Spinal cord (tissue), 10 donors: ENCODE results near the gene MYH9. TPM values are rescaled to one million over a fixed set of nuclear protein-coding genes. Genes with fewer than 3 reads are reported as not detected.
A peak's percentile ranks its signal among the peaks of the same experiment; 100 is the strongest.

Experiments
- DNase-seq, 6 donors: peaks; one replicate each; pipeline versions ENCODE4 v3.0.0 to v3.0.0-alpha.2; 2013 to 2015; ENCODE audit warnings: low spot score in 6 of 6, low read depth in 4 of 6
- H3K27ac ChIP-seq: one replicate; pipeline ENCODE4 v1.5.1; 2013; ENCODE audit warnings: low read depth, low read length, control low read depth
- H3K27me3 ChIP-seq: one replicate; pipeline ENCODE4 v1.6.1; 2013; ENCODE audit warnings: low read length; ENCODE audit not compliant: control insufficient read depth, insufficient read depth
- H3K36me3 ChIP-seq: one replicate; pipeline ENCODE4 v1.6.1; 2013; ENCODE audit warnings: low read length; ENCODE audit not compliant: control insufficient read depth, insufficient read depth
- H3K4me1 ChIP-seq: one replicate; pipeline ENCODE4 v1.6.1; 2013; ENCODE audit warnings: low read length; ENCODE audit not compliant: control insufficient read depth, insufficient read depth
- H3K4me3 ChIP-seq: one replicate; pipeline ENCODE4 v1.5.1; 2013; ENCODE audit warnings: low read depth, low read length, control low read depth
- H3K9me3 ChIP-seq: one replicate; pipeline ENCODE4 v1.6.1; 2013; ENCODE audit warnings: low read length; ENCODE audit not compliant: control insufficient read depth, insufficient read depth
- WGBS: methylation state at CpG from one replicate; pipeline ENCODE4 v1.1.5; 2013; ENCODE audit warnings: missing lambda C conversion rate; ENCODE audit not compliant: insufficient coverage; 5-methylcytosine and 5-hydroxymethylcytosine counted together
- polyA plus RNA-seq, 2 donors: library from polyadenylated mRNA; unstranded; fragments of 120-200 nt; gene quantifications; one replicate each; pipeline ENCODE4 v1.2.1, GENCODE V29; 2013; ENCODE audit not compliant: insufficient read length in 2 of 2
- total RNA-seq, 2 donors: library from RNA; depleted of rRNA in 1 of 2; stranded (reverse); fragments of 120-200 nt in 1 of 2; fragments of >200 nt in 1 of 2; gene quantifications; one replicate each; pipeline versions ENCODE4 v1.2.3 to v1.2.4, GENCODE V29; 2013 to 2014
- donor health status: healthy.

Gene MYH9
- total and polyA plus RNA-seq, 4 donors: 78.7 to 122 (median 88.2) TPM

DNA sequence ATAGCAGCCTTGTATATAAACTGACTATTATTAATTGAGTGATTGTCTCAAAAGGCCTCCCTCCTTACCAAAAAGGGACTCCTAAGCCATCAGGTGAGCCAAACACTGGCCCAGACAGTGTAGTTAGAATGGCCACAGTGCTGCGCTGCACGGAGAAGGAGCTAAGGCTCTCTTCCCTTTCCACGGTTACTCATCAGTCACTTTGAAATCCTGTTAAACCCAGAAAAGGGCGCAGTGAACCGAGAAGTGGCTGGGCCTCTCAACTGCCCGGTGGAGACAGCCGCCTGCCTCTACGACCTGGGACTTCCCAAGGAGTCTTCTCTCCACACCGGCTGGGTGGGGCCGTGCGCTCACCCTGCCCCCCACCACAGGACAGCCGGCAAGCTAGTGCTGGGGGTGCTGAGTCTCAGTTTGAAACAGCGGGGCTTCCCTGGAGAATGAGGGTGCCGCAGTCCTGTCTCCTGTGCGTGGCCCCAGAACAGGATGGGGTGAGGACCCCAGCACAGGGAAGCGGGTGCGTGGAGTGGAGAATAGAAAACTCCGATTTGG is 1.3 kb downstream of the MYH9 start:
- 7% methylated on average over 17 of the region's 18 CpGs for whole genome bisulfite sequencing
- Histone ChIP-seq H3K36me3 (no peaks in the 10 kb centered on the region), H3K9me3 (no peaks in the 10 kb centered on the region), H3K4me3 (peak overlapping the region; percentile 83), H3K27me3 (no peaks in the 10 kb centered on the region), H3K4me1 (peaks cover 20% of the 10 kb centered on the region), H3K27ac (peak overlapping the region; percentile 93)
- peak in 2 of 6 donors; percentile 43 to 57 for DNase-seq

DNA sequence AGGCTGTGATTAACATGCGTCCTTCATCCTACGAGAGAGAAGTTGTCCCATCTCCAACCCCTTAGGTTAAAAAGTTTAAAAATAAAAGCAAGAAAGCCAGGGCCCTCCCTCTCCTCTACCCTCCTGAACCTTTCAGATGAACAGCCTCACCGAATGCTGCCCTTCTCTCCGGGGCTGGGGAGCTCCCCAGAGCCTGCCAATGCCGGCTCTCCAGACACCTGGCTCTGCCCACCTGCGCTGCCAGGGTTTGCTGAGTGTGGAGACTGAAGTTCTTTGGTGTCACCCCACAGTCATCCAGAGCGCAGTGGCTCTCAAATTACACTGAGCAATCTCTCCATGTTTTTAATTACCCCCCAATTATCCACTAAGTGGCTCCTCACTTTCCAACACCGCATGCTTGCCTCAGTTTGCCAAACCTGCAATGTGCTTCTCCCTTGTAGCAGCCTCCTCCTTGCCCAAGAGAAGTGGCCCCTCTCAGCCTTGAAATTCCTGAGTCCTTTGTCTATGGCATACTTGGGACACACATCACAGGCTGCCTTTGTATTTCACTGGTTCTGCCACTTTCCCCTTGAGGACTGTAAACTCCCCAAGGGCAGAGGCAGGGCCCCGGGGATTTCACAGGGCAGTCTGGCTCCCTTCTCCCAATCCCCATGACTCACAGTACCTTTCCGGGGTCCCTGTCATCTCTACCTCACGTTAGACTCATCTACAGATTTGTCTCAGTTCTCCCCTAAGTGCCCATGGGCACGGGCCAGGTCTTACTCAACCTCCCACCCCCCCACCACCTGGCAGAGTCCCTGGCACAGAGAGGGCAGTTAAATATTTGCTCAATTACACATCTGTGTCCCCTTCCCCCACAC is 2.0 kb downstream of the MYH9 start:
- DNase-seq: no peak
- H3K4me1 ChIP-seq: peaks cover 20% of the 10 kb centered on the region

DNA sequence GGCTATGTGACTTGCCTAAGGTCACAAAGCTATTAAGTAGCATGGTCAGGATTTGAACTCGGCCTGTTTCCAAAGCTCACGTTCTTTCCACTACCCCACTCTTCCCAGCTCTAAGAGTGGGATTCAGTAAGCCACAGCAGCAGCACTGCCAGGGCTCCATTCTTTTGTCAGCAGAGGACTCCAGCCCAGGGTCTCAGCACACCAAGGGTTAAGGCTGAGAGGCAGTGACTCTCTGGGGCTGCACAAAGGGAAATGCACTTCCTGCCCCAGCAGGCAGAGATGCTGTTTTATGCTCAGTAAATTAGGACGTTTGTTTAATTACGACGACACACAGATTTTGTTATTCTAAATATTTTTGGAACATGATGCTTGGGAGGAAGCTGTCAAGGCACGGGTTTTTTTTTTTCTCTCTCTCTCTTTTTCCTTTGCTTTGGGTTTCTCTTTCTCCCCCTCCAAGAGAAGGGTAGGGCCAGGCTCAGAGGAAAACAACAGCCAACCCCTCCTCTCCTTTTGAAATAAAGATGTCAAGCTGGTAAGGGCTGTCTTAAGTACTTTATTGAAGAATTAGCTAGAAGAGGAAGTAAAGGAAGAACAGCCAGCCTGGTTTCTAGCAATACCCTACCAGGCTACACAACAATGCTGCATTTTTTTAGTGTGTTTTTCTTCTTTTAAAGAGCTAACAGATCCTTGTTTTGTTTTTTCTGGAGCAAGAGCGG is 2.8 kb downstream of the MYH9 start:
- Histone ChIP-seq H3K9me3 (no peaks in the 10 kb centered on the region), H3K27ac (peak overlapping the region; percentile 93), H3K36me3 (peaks cover 4% of the 10 kb centered on the region), H3K27me3 (no peaks in the 10 kb centered on the region), H3K4me3 (peak overlapping the region; percentile 83), H3K4me1 (peaks cover 22% of the 10 kb centered on the region)
- peak in 2 of 6 donors; percentile 70 to 78 for DNase-seq
- 53% methylated on average over 2 of the region's 7 CpGs for WGBS

More for the DNA sequence above, 2.0 kb downstream of the MYH9 start:
- Histone ChIP-seq H3K9me3 (no peaks in the 10 kb centered on the region), H3K36me3 (no peaks in the 10 kb centered on the region), H3K4me3 (peak overlapping the region; percentile 83), H3K27me3 (no peaks in the 10 kb centered on the region), H3K27ac (peak overlapping the region; percentile 93)
- WGBS: 15% methylated on average over 10 of the region's 12 CpGs

DNA sequence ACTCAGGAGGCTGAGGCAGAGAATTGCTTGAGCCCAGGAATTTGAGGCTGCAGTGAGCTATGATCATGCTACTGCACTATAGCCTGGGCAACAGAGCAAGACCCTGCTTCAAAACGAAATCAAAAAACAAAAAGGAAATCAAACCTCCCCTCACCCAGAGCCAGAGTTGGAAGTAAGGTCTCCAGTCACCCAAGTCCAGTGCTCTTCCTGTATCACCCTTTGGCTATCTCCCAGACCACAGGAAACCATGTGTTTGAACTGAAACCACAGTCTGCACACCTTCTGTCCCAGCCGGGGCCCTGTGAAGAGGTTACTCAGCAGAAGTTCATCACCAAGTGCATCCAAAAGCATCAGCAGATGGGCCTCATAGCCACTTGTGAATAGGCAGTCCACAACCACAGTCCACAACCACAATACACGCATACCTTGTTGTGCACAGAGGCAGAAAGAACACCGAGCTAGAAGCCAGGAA is 4.6 kb downstream of the MYH9 start:
- peaks cover 33% of the 10 kb centered on the region for H3K4me1 ChIP-seq
- no peaks in the 10 kb centered on the region for H3K27me3 ChIP-seq
- no peak for DNase-seq
- peaks cover 10% of the 10 kb centered on the region for H3K36me3 ChIP-seq
- 55% methylated on average over 2 of the region's 4 CpGs for WGBS
- no peak overlapping the region for H3K27ac ChIP-seq
- no peaks in the 10 kb centered on the region for H3K9me3 ChIP-seq
- no peak overlapping the region for H3K4me3 ChIP-seq

DNA sequence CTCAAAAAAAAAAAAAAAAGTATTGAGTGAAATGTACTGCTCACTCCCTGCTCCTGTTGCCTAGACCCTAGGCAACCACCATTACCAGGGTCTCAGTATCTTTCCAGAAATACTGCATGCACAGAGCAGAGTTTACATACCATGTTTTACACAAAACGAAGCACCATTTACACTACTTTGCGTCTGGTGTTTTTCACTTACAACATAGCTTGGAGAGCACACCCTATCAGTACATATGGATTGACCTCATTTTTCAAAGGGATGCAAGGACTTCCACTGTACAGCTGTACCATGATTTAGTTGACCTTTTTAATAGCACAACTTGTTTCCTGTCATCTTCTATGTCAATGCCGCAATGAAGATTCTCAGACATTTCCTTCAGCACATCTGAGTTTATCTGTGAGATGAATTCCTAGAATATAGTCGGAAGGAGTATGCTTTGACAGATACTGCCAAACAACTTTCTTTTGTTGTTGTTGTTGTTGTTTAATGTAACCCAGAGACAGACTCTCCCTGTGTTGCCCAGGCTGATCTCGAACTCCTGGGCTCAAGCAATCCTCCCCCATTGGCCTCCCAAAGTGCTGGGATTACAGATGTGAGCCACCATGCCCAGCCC is 6.1 kb downstream of the MYH9 start:
- Histone ChIP-seq H3K36me3 (peaks cover 10% of the 10 kb centered on the region), H3K9me3 (no peaks in the 10 kb centered on the region), H3K27ac (no peak overlapping the region), H3K4me3 (no peak overlapping the region), H3K27me3 (no peaks in the 10 kb centered on the region), H3K4me1 (peaks cover 35% of the 10 kb centered on the region)
- no peak for DNase-seq
- 94% methylated on average over 3 of the region's 5 CpGs for WGBS

DNA sequence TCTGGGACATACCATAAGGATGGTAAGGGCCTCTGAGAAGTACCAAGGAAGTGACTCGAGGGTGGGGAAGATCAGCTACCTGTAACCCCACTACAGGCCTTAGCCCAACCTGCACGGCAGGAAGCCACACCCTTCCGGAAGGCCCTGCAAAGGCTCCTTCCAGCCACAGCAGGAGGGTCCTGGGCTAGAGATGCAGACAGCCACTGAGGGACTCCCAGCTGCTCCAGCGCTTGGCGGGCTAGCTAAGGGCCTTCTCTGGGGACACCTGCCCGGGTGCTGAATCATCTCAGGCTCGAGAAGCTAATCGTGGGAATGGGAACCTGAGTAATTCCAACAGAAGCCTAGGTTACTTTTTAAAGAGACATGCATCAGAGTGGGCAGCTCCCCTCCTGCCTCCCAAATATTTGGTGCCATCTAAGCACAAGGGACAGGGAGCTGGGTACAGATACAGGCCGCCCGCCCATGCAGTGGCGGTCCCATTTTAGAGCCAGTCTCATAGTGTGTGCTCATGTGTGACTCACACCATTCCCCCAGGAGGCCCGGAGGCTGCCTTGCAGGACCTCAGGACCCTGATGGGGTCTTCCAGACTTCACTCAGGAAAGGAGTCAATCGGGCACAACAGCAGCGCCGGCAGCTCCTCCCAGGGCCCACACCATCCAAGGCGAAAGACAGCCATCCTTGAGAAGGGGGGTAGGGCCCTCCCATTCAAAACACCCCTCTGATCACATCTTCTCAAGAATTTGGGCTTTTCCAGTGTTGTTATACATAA is 8.0 kb downstream of the MYH9 start:
- WGBS: 77% methylated on average over 12 of the region's 16 CpGs
- H3K36me3 ChIP-seq: peaks cover 13% of the 10 kb centered on the region
- no peaks in the 10 kb centered on the region for H3K9me3 ChIP-seq
- H3K4me3 ChIP-seq: no peak overlapping the region
- H3K27ac ChIP-seq: peak overlapping the region; percentile 63
- H3K4me1 ChIP-seq: peaks cover 25% of the 10 kb centered on the region
- no peaks in the 10 kb centered on the region for H3K27me3 ChIP-seq
- no peak for DNase-seq

GRCh38 chr22:36378869-36379217 is 8.9 kb downstream of the MYH9 start:
- peak in 1 of 6 donors; percentile 59 for DNase-seq
- WGBS: 50% methylated on average over 1 of the region's 5 CpGs
- Histone ChIP-seq H3K4me1 (peaks cover 24% of the 10 kb centered on the region), H3K4me3 (no peak overlapping the region), H3K36me3 (peaks cover 13% of the 10 kb centered on the region), H3K27ac (peak overlapping the region; percentile 60), H3K9me3 (no peaks in the 10 kb centered on the region), H3K27me3 (no peaks in the 10 kb centered on the region)

GRCh38 chr22:36378080-36378868 is 9.5 kb downstream of the MYH9 start:
- Histone ChIP-seq H3K4me1 (peaks cover 27% of the 10 kb centered on the region), H3K4me3 (no peak overlapping the region)

More at GRCh38 chr22:36378080-36378868, 9.5 kb downstream of the MYH9 start:
- peak in 1 of 6 donors; percentile 73 for DNase-seq
- Histone ChIP-seq H3K27me3 (no peaks in the 10 kb centered on the region), H3K9me3 (no peaks in the 10 kb centered on the region), H3K36me3 (peaks cover 13% of the 10 kb centered on the region), H3K27ac (peak overlapping the region; percentile 60)
- no CpG with 5 or more reads among the region's 14 CpGs for WGBS
